ENCODE results near the gene TAOK2.

TAOK2 gene

GRCh38 chr16:29989111-29989858 is 15.6 kb downstream of the TAOK2 start:
- FAIRE-seq (peak; percentile 85), DNase-seq (ENCODE audit: insufficient read length, low spot score) (peak; percentile 85)
- TF ChIP-seq CTCF (IDR thresholded peaks at IDR 0.05; ENCODE audit: insufficient read depth, missing control alignments) = no peak

DNA sequence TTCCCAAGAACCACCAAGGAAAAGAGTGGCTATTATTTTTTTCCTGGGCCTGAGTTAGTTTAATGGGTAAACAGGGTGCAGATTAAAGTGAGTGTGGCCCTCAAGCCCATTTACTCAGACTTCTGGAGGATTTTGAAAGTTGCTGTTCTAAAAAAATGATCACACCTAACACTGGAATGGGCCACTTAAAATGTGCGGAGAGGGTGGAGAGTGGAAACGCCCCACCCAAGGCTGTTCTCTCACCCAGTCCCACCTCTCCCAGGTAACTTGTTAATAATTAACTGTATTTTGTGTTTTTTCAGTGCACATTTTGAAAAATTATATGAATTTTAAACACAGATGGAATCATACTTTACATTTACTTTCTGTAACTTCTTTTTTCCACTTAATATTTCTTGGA is 16.4 kb downstream of the TAOK2 start:
- TF ChIP-seq CTCF (IDR thresholded peaks at IDR 0.05; ENCODE audit: insufficient read depth, missing control alignments) = no peak
- DNase-seq (ENCODE audit: insufficient read length, low spot score) = no peak
- no peak for FAIRE-seq

GRCh38 chr16:29990883-29991570 is 17.4 kb downstream of the TAOK2 start:
- DNase-seq (ENCODE audit: insufficient read length, low spot score) (no peak), FAIRE-seq (no peak)
- no peak for TF ChIP-seq CTCF (IDR thresholded peaks at IDR 0.05; ENCODE audit: insufficient read depth, missing control alignments)

GRCh38 chr16:29991571-29991904 is 17.9 kb downstream of the TAOK2 start:
- FAIRE-seq (no peak), DNase-seq (ENCODE audit: insufficient read length, low spot score) (no peak)
- TF ChIP-seq CTCF (IDR thresholded peaks at IDR 0.05; ENCODE audit: insufficient read depth, missing control alignments) = no peak

GRCh38 chr16:29992344-29992967 is 18.8 kb downstream of the TAOK2 start:
- FAIRE-seq = no peak

DNA sequence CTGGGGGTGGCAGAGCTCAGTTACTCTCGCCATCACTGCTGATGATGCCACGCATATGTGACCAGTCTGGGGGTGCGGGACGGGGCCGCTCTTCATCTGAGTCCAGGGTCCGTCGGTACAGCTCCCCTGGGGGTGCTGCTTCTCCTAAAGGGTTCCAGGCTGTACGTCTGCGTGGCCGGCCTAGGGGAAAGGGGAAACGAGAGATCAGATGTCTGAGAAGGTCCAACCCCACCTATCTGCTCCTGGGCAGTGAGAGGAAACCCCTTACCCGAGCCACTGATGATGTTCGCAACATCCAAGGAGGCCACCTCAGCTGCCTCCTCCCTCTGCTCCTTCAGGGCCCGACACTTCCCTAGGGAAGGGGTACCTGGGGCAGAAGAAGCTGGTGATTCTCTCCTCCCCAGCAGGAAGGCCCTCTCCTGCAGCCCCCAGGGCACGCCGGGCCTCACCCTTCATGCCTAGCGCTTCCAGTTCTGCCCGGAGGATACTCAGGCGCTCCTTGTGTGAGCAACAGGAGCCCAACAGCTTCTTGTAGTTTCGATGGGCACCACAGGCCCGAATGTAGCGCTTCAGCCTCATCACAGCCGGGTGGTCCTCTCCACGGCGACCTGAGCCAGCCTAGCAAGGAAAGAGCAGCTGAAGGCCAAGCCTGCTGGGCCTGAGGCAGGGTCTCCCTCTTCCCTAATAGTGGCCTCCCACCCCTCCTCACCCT is 19.7 kb downstream of the TAOK2 start:
- FAIRE-seq (no peak), DNase-seq (ENCODE audit: insufficient read length, low spot score) (no peak)
- TF ChIP-seq CTCF (IDR thresholded peaks at IDR 0.05; ENCODE audit: insufficient read depth, missing control alignments) = no peak

More at GRCh38 chr16:29992344-29992967, 18.8 kb downstream of the TAOK2 start:
- no peak for TF ChIP-seq CTCF (IDR thresholded peaks at IDR 0.05; ENCODE audit: insufficient read depth, missing control alignments)
- DNase-seq (ENCODE audit: insufficient read length, low spot score) = no peak

All from D721Med (cell line).